MM.1S (cell line): ENCODE data around the gene SDHAF1.

Experiments used
- DNase-seq: peaks from one replicate; pipeline ENCODE4 v3.0.0-alpha.2; 2015
- H2AFZ ChIP-seq: fragments of 300-600 bp; sonication (generic); 2 replicates; pipeline ENCODE4 v1.6.0; 2016; ENCODE audit warnings: antibody characterized with exemption, low read length
- H3F3A ChIP-seq: fragments of 300-600 bp; sonication (generic); 2 replicates; pipeline ENCODE4 v1.6.1; 2016; ENCODE audit warnings: mild to moderate bottlenecking, antibody characterized with exemption, low read length, moderate library complexity, mixed read lengths; ENCODE audit not compliant: insufficient read depth
- H3K27ac ChIP-seq: fragments of 300-600 bp; sonication (generic); 2 replicates; pipeline ENCODE4 v1.5.1; 2016; ENCODE audit warnings: mild to moderate bottlenecking, low read length
- H3K27me3 ChIP-seq: fragments of 300-600 bp; sonication (generic); replicated peaks from 2 replicates; pipeline ENCODE4 v1.6.0; 2016; ENCODE audit warnings: low read length; ENCODE audit not compliant: insufficient read depth
- H3K36me3 ChIP-seq: fragments of 300-600 bp; sonication (generic); replicated peaks from 2 replicates; pipeline ENCODE4 v1.6.1; 2016; ENCODE audit warnings: mild to moderate bottlenecking, low read length, mixed read lengths; ENCODE audit not compliant: insufficient read depth
- H3K4me1 ChIP-seq: fragments of 300-600 bp; sonication (generic); 2 replicates; pipeline ENCODE4 v1.6.1; 2016; ENCODE audit warnings: low read length, mixed read lengths
- H3K4me2 ChIP-seq: fragments of 300-600 bp; sonication (generic); 2 replicates; pipeline ENCODE4 v1.6.0; 2016; ENCODE audit warnings: low read depth, low read length
- H3K4me3 ChIP-seq: fragments of 300-600 bp; sonication (generic); 2 replicates; pipeline ENCODE4 v1.5.1; 2016; ENCODE audit warnings: low read length, mixed read lengths
- H3K79me2 ChIP-seq: fragments of 300-600 bp; sonication (generic); 2 replicates; pipeline ENCODE4 v1.6.1; 2016; ENCODE audit warnings: mixed run types, low read length, mixed read lengths
- H3K9ac ChIP-seq: fragments of 300-600 bp; sonication (generic); 2 replicates; pipeline ENCODE4 v1.6.1; 2016; ENCODE audit warnings: low read length, mixed read lengths
- H3K9me2 ChIP-seq: fragments of 300-600 bp; sonication (generic); replicated peaks from 2 replicates; pipeline ENCODE4 v1.6.1; 2016; ENCODE audit warnings: mild to moderate bottlenecking, low read length, mixed read lengths; ENCODE audit not compliant: insufficient read depth
- H3K9me3 ChIP-seq: fragments of 300-600 bp; sonication (generic); replicated peaks from 2 replicates; pipeline ENCODE4 v1.6.1; 2016; ENCODE audit warnings: mild to moderate bottlenecking, low read length, mixed read lengths; ENCODE audit not compliant: insufficient read depth
- H4K20me1 ChIP-seq: fragments of 300-600 bp; sonication (generic); 2 replicates; pipeline ENCODE4 v1.6.1; 2016; ENCODE audit warnings: mild to moderate bottlenecking, low read length, moderate library complexity, mixed read lengths; ENCODE audit not compliant: insufficient read depth
- EZH2 ChIP-seq: fragments of 300-600 bp; sonication (generic); optimal IDR thresholded peaks from 2 replicates; pipeline ENCODE3; 2017; ENCODE audit warnings: low read depth, mild to moderate bottlenecking, antibody characterized with exemption, low read length, mixed read lengths
- EZH2phosphoT487 ChIP-seq: fragments of 300-600 bp; sonication (generic); IDR thresholded peaks from 2 replicates; pipeline ENCODE4 v1.6.1; 2018; ENCODE audit warnings: antibody characterized with exemption, low read length
- TF ChIP-seq, protein P1 (sequence below): fragments of 300-600 bp; sonication (generic); IDR thresholded peaks from 2 replicates; pipeline ENCODE4 v1.5.1; 2016; ENCODE audit warnings: antibody characterized with exemption, low read length, mixed read lengths

Gene SDHAF1

DNA sequence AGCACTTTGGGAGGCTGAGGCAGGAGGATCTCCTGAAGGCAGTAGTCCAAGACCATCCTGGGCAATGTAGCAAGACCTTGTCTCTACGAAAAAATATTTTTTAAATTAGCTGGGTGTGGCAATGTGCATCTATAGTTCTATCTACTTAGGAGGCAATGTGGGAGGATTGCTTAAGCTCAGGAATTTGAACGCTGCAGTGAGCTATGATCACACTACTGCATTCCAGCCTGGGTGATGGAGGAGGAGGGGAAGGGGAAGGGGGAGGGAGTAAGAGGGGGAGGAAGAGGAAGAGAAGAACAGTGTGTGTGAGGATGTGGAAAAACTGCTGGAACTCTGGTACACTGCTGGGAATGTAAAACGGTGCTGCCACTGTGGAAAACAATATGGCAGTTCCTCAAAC lies 46.8 kb downstream of the SDHAF1 start:
- Histone ChIP-seq H3K4me1 (no peaks in the 10 kb centered on the region), H3K9me3 (no peaks in the 10 kb centered on the region), H3K27ac (no peak overlapping the region), H3K9me2 (no peaks in the 10 kb centered on the region), H3K9ac (no peak overlapping the region), H3K79me2 (no peaks in the 10 kb centered on the region), H3K27me3 (no peaks in the 10 kb centered on the region), H3F3A (no peaks in the 10 kb centered on the region), H3K4me3 (no peak overlapping the region), H3K36me3 (no peaks in the 10 kb centered on the region), H3K4me2 (no peak overlapping the region), H4K20me1 (no peaks in the 10 kb centered on the region), H2AFZ (no peak overlapping the region)
- no peak for DNase-seq
- TF ChIP-seq, protein P1, sequence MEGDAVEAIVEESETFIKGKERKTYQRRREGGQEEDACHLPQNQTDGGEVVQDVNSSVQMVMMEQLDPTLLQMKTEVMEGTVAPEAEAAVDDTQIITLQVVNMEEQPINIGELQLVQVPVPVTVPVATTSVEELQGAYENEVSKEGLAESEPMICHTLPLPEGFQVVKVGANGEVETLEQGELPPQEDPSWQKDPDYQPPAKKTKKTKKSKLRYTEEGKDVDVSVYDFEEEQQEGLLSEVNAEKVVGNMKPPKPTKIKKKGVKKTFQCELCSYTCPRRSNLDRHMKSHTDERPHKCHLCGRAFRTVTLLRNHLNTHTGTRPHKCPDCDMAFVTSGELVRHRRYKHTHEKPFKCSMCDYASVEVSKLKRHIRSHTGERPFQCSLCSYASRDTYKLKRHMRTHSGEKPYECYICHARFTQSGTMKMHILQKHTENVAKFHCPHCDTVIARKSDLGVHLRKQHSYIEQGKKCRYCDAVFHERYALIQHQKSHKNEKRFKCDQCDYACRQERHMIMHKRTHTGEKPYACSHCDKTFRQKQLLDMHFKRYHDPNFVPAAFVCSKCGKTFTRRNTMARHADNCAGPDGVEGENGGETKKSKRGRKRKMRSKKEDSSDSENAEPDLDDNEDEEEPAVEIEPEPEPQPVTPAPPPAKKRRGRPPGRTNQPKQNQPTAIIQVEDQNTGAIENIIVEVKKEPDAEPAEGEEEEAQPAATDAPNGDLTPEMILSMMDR, result no peak

DNA sequence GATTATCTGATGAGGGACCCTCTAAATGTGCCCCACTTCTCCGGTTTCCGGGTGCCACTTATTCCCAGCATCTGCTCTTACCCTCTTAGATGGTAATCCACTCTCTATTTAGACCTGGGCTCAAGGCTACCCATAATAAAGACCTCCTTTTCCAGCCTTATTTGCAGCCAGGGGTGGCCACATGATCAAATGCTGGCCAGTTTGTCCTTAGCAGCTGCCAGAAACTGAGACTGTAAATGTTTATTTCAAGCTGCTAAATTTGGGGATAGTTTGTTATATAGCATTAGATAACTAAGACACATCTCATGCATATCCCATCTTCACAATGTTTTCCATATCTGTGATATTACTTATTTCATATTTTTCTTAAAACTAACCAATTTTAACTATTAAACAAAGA lies 49.0 kb downstream of the SDHAF1 start:
- H2AFZ ChIP-seq, result no peak overlapping the region
- no peaks in the 10 kb centered on the region for H3K27me3 ChIP-seq
- no peaks in the 10 kb centered on the region for H3K4me1 ChIP-seq
- H3K9ac ChIP-seq, result no peak overlapping the region
- H3K4me2 ChIP-seq, result no peak overlapping the region
- H3F3A ChIP-seq, result no peaks in the 10 kb centered on the region
- no peaks in the 10 kb centered on the region for H3K79me2 ChIP-seq
- TF ChIP-seq, protein P1, result no peak
- TF ChIP-seq EZH2 (no peak), EZH2phosphoT487 (no peak)
- H4K20me1 ChIP-seq, result no peaks in the 10 kb centered on the region
- DNase-seq, result no peak
- H3K9me3 ChIP-seq, result no peaks in the 10 kb centered on the region
- H3K9me2 ChIP-seq, result no peaks in the 10 kb centered on the region
- H3K36me3 ChIP-seq, result no peaks in the 10 kb centered on the region
- H3K4me3 ChIP-seq, result no peak overlapping the region
- H3K27ac ChIP-seq, result no peak overlapping the region
